GM19467 (cell line): ENCODE data around the gene SIRT6.
"Not testable (repeated sequence)": the region's sequence is repeated elsewhere in the genome, so short reads cannot be mapped to it uniquely, and the experiment has no call there.

Source experiments
- ATAC-seq: cut with Tn5 transposase; IDR thresholded peaks from one replicate; pipeline ENCODE4 v1.9.1; 2021; ENCODE audit warnings: mild to moderate bottlenecking, moderate library complexity; ENCODE audit not compliant: unreplicated experiment

The SIRT6 gene

GRCh38 chr19:4138445-4138844, 43.9 kb downstream of the SIRT6 start:
- ATAC-seq: no peak

- no peak for ATAC-seq
Measured at GRCh38 chr19:4136680-4137088, 45.7 kb downstream of the SIRT6 start.

GRCh38 chr19:4135386-4135785, 47.0 kb downstream of the SIRT6 start:
- not testable (repeated sequence) for ATAC-seq

GRCh38 chr19:4134351-4134750, 48.0 kb downstream of the SIRT6 start:
- ATAC-seq: no peak

GRCh38 chr19:4130744-4131438, 51.5 kb downstream of the SIRT6 start:
- ATAC-seq: no peak

GRCh38 chr19:4129050-4129449, 53.3 kb downstream of the SIRT6 start:
- ATAC-seq: not testable (repeated sequence)

GRCh38 chr19:4127322-4127721, 55.0 kb downstream of the SIRT6 start:
- ATAC-seq: not testable (repeated sequence)

- no peak for ATAC-seq
Measured at GRCh38 chr19:4124638-4125037, 57.7 kb downstream of the SIRT6 start.
